HG03095 (cell line): ENCODE data around the gene RASL10A.

Experiments used
- ATAC-seq: cut with Tn5 transposase; IDR thresholded peaks from one replicate; pipeline ENCODE4 v1.9.1; 2021; ENCODE audit warnings: moderate library complexity; ENCODE audit not compliant: unreplicated experiment

Gene RASL10A

GRCh38 chr22:29306835-29307595 lies 8.5 kb downstream of the RASL10A start:
- ATAC-seq: no peak

GRCh38 chr22:29306175-29306834 lies 9.2 kb downstream of the RASL10A start, which contains the start of gene GAS2L1:
Gene GAS2L1, plus strand, starts transcription at chr22:29306650. Its CDS starts 1,456 bp downstream, at chr22:29308106.
- no peak for ATAC-seq

GRCh38 chr22:29305836-29306174 lies 9.7 kb downstream of the RASL10A start:
- no peak for ATAC-seq

- no peak for ATAC-seq
Observed at GRCh38 chr22:29302681-29303465, 12.6 kb downstream of the RASL10A start.

GRCh38 chr22:29302402-29302680 lies 13.2 kb downstream of the RASL10A start:
- ATAC-seq: no peak

GRCh38 chr22:29301716-29302401 lies 13.6 kb downstream of the RASL10A start:
- ATAC-seq: no peak

- ATAC-seq: no peak
Observed at GRCh38 chr22:29300807-29301601, 14.5 kb downstream of the RASL10A start.

- no peak for ATAC-seq
Observed at GRCh38 chr22:29300467-29300806, 15.1 kb downstream of the RASL10A start.

- no peak for ATAC-seq
Observed at GRCh38 chr22:29299136-29299900, 16.2 kb downstream of the RASL10A start.

GRCh38 chr22:29298641-29299040 lies 16.9 kb downstream of the RASL10A start:
- ATAC-seq: no peak

- ATAC-seq: no peak
Observed at GRCh38 chr22:29292379-29292778, 23.1 kb downstream of the RASL10A start.

GRCh38 chr22:29291215-29291614 lies 24.3 kb downstream of the RASL10A start:
- ATAC-seq: no peak

GRCh38 chr22:29290061-29290460 lies 25.4 kb downstream of the RASL10A start:
- no peak for ATAC-seq

GRCh38 chr22:29288837-29289236 lies 26.7 kb downstream of the RASL10A start:
- no peak for ATAC-seq

- ATAC-seq: no peak
Observed at GRCh38 chr22:29284196-29284595, 31.3 kb downstream of the RASL10A start.

GRCh38 chr22:29277927-29278326 lies 37.6 kb downstream of the RASL10A start:
- no peak for ATAC-seq

GRCh38 chr22:29275819-29276565 lies 39.5 kb downstream of the RASL10A start:
- ATAC-seq: no peak

- ATAC-seq: no peak
Observed at GRCh38 chr22:29275167-29275566, 40.3 kb downstream of the RASL10A start.

- ATAC-seq: no peak
Observed at GRCh38 chr22:29272624-29273023, 42.9 kb downstream of the RASL10A start.
